OCI-LY1 (cell line): ENCODE measurements around the gene RAET1G.
"Not testable (repeated sequence)": the region's sequence is repeated elsewhere in the genome, so short reads cannot be mapped to it uniquely, and the experiment has no call there.

ENCODE experiments used
- EZH2 ChIP-seq: fragments of 200-600 bp; sonication (generic), shearing (Covaris generic); IDR thresholded peaks from 2 replicates; pipeline ENCODE4 v1.8.0; 2017; ENCODE audit warnings: borderline replicate concordance, mixed run types, mild to moderate bottlenecking, antibody characterized with exemption, low read length, moderate library complexity, mixed read lengths
- TF ChIP-seq, protein P1 (sequence below): fragments of 200-600 bp; sonication (generic), shearing (Covaris generic); IDR thresholded peaks from 2 replicates; pipeline ENCODE4 v1.5.1; 2017; ENCODE audit warnings: mild to moderate bottlenecking, antibody characterized with exemption, low read length, moderate library complexity, mixed read lengths

DNA sequence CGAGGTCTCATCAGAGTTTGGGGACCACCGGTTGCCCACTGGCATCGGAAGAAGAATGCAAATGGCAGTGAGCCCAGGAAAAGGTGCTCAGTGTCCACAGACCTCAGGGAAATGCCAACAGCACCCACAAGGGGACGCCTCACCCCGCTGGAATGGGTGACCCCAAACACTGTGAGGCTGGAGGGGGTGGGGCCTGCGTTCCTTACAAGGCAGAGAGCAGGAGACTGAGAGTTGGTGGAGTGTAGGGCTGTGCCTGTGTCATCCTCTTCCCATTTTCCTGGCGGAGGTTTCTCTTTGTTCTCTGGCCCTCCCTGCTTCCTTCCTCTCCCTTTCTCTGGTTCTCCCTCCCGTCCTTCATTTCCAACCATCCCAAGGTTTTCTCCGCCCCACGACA lies 31.0 kb upstream of the RAET1G start:
- TF ChIP-seq, protein P1, sequence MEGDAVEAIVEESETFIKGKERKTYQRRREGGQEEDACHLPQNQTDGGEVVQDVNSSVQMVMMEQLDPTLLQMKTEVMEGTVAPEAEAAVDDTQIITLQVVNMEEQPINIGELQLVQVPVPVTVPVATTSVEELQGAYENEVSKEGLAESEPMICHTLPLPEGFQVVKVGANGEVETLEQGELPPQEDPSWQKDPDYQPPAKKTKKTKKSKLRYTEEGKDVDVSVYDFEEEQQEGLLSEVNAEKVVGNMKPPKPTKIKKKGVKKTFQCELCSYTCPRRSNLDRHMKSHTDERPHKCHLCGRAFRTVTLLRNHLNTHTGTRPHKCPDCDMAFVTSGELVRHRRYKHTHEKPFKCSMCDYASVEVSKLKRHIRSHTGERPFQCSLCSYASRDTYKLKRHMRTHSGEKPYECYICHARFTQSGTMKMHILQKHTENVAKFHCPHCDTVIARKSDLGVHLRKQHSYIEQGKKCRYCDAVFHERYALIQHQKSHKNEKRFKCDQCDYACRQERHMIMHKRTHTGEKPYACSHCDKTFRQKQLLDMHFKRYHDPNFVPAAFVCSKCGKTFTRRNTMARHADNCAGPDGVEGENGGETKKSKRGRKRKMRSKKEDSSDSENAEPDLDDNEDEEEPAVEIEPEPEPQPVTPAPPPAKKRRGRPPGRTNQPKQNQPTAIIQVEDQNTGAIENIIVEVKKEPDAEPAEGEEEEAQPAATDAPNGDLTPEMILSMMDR, result not testable (repeated sequence)
- not testable (repeated sequence) for TF ChIP-seq EZH2
